Activated T-cell treated with anti-CD3 and anti-CD28 coated beads for 48 hours (primary cell): ENCODE data around the gene SEC22C.

Source experiments
- DNase-seq: peaks from one replicate; pipeline ENCODE4 v3.0.0-alpha.2; 2020; ENCODE audit warnings: low read depth

SEC22C gene

DNA sequence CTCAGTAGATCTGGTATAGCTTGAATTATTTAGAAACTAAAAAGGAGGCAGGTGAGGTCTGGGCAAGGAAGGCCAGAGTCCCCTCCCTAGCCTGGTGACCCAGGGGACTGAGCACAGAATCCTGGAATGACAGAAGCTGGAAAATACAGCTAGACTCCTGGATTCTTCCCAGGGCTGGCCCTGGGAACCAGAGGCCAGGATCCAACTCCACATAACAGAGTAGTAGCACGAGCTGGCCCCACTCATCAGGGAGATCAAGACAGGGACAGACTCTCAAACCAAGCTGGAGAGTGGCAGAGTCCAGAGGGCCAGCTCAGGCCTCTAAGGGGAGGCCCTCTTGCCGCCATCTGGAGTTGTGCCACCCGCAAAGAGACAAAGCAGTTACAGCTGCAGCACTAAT is 68.6 kb downstream of the SEC22C start:
- no peak for DNase-seq

DNA sequence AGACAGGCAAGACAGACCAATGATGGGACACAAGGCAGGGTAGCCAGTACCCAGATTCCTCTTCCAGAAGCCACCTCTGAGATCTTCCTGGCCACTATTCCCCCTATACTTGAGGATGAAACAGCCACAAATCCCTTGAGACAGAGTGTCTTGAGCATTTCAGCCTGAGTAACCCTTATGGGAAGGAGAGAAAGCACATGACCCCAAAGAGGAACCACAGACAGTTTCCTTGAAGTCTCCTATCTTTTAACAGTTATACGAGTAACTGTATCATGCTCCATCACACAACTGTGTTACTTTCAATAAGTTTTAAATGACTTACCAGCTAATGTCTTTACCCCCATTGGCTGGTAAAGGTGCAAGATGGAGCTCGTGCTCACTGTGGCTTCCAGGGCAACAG is 70.0 kb downstream of the SEC22C start:
- DNase-seq, result no peak

DNA sequence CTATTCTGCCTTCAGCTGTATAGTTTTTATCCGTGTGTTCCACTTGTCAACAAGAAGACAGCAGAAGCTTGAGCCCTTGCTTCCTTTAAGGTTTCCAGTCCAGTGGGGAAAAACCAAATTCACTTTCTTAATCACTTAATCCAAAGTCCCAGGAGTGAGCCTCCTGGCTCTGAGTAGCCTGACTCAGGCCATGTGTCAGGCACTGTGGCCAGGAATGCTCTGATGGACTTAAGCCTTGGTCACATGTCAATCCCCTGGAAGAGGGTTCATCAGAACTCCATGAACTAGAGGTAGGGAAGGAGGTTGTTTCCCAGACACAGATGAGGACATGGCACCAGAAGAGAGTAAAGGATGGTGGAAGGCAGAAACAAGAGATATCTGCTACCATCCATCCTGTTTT is 70.6 kb downstream of the SEC22C start:
- no peak for DNase-seq

DNA sequence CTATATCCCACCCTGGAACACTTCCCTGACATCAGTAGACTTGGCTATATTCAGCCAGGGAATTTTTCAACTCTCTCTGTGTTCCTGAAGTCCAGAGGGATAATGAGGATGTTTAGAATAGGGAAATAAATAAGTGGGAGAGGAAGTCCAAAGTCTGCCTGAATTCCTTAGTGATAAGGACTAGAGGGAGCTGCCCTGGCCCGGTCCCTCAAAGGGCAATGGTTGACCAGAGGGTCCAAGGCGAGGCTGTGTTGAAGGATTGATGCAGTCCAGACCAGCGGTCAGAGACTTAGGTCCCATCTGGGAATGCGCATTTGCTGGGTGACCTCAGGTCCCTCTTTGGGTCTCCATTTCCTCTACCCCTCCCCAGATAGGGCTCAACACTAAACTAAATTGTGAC is 71.4 kb downstream of the SEC22C start:
- no peak for DNase-seq

DNA sequence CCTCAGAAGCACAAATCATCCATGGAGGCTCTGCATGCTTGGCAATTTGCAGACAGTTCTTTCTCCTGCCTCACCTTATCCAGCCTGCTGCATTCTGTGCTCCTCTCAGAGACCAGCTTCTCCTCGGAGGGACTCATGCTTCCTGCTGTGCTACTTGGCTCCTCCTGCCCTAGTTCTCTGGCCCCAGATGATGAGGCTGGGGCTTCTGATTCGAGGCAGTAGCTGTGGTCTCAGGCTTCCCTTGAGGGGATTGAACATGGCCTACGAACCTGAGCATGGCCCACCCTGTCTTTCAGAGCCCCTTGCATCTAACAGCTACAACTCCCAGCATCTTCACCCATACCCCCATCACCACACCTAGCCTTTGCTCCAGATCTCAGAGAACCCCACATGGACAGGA is 72.7 kb downstream of the SEC22C start:
- no peak for DNase-seq

DNA sequence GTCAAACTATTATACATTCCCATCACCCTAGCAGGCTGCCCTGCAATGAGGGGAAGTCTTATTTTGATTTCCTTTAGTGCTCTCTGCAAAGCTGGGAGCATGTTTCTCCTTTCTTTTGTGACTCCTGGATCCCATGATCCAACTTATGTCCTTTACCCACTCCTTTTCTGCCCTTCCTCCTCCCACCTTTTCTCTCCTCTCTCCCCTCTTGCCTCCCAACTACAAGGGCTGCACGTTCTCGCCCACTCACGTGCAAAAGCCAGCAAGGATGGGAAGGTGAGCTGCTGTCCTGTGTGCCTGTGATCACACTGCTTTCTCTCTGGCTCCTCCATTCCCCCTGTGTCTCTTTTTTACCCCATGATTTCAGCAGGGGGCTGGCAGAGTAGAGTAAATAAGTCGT is 73.2 kb downstream of the SEC22C start:
- DNase-seq, result no peak

DNA sequence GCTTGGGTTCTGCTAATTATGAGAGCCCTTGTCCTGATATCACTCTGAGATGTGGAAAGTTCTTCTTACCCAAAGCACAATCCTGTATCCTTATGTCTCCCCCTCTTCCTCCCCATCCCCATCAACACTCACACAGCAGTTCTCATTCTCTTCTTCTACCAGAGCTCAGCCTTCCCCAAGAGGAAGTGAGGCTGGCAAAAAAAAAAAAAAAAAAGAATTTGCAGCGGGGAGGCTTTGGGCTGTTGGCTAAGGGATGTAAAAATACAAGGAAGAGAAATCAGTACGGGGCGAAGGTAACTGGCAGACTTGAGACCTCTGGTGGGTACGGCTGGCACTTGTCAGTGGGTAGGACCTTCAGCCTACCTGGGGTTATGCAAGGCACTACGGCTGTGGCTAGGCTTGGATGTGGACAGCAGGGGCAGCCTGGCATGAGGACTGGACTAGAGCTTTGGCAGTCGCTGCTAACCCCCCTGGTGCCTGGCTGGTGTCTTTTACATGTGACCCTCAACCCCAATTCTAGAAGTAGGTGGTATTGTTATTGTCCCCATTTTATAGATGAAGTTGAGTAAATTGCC is 73.9 kb downstream of the SEC22C start:
- no peak for DNase-seq

DNA sequence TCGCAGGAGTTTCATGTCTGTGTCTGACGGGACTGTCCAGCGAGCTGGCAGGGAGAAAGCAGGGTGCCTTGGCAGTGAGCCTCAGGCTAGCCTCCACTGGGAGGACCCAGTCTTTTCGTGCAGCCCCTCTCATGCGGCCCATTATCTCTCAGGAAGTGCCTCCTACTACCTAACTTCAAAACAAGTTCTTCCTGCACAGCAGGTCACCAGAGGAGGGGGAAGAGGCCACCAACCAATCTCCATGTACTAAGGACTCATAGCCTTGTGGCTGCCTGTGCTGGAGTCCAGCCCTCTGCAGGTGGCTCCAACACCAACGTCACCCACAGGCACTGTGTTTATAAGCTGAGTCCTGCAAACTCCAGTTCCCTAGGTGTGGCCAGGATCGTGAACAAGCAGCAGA is 74.5 kb downstream of the SEC22C start:
- DNase-seq, result no peak

DNA sequence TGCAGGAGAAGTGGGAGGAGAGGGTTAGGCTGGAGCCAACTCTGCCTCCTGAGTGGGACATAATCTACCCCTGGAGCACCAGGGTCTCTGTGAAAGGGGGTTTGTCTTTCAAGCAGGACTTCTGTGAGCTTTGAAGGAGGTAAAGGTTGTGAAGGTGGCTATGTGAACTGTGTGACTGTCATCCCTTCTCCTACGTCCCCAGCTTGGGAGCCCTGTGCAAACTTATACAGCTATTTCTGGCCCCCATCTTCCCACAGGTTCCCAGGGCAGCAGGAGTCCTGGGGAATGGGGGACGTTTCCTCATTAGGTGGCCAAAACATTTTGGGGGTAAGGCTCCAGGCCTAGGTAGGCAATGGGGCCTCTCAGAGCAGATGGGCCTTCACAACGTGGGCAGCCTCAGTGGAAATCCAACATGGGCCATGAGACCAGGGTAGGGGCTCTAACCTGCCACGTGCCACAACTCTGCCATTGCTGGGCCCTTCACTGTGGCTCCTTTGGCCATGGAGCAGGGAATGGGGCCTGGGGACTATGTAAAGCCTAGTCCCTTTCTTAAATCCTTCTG is 75.8 kb downstream of the SEC22C start:
- no peak for DNase-seq

DNA sequence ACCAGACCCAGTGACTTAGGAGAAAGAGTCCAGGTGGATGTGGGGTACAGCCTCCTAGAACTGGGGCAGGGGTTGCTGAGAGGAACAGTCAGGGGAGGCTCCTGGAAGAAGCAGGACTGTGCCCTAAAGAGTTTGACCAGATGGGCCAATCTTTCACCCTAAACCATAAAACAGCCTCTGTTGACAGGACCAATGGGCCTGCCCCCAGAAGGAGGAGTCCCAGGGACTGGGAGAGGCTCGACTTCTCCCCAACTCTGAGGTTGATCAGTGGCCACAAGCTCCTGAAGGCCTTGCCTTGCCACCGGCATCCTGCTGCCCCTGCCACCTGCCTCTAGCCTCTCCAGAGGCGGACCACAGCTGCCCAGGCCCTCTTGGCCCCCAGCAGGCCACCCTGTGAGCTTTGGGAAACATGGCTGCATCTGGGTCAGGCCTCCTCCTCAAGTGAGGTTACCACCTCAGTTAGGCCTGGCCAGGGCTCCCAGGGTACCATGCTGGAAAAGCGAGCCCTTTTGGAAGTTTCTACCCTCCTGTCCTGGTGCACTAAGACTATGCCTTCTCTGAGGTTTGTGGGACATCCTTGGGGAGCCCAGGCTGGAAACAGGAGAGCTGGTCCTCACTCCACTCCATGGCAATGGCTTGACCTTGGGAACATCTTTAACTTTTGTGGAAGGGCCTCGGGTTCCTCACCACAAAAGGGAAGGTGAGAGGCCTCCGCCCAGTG is 76.5 kb downstream of the SEC22C start:
- DNase-seq, result no peak

DNA sequence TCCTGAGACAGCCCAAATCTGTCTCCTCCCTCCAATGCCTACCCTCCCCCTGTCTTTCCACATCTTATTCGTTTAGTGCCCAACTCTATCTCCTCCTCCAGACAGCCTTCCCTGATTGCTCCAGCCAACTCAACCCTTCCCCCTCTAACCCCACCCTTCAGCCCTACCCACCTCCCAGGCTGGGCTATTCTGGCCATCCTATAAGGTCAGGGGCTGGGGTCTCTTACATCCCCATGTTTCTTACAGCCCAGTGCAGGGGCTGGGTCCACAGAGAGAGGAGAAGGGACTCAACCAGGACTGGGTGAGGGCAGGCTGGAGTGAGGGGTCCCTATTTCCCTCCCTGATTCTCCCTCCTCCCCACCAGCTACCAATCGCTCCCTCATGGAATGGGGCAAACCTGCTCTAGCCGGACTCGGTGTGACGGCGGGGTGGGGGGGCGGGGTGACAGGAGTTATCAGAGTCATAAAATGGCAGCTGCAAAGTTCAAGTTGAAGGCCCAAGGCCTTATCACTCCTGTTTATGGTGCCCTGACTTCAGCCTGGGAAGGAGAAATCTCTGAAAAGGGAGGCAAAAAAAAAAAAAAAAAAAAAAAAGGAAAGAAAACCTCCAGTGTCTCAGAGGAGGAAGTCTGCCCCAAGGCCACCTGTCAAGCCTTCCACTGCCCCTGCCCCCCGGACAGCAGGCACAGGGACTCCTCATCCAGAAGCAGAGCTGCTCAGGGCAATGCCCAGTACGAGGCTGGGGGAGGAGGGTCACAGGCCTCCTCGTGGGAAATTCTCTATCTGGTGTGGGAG is 77.2 kb downstream of the SEC22C start:
- no peak for DNase-seq

DNA sequence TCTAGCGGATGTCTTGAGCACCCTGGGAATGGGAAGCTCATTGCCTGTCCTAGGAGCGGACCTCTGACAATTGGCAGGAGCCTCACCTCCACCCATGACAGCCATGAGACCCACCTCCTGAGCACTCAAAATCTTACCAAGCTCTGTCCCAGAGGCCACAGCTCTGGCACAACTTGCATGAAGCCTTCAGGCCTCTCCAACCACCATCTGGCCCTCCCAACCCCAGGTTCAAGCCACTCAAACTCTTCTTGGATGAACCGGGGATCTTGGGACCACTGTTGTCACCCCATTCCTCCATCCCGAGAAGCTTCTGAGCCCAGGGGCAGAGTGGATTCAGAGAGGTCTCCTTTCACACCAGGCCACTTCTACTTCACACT is 77.8 kb downstream of the SEC22C start:
- no peak for DNase-seq

DNA sequence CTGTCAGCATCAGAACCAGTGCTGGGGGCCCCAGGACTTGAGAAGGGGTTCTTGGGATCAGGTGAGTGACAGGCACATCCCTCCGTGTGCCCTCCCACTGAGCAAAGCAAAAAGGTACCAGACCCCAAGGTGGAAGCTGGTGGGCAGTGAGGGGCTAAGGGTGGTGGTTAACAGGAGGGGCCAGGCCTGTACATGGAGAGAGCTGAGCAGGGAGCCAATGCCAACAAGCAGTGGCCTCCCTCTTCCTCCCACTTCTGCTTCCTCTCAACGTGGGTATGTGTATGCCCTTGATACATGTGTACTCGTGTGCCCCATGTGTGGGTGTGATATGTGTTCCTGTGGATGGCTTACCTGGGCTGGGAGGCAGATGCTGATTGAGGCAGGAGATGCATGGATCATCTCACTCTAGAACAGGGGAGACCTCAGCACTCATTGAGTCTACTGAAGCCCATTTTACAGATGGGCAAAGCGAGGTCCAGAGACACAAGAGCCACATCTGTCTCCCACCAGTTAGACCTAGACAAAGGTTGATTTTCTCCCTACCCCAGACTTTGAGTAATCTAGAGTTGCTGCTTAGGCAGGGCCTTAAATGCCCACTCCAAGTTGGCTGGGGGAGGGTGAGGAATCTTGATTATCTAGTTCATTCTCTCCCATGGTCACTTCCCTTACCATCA is 78.4 kb downstream of the SEC22C start:
- no peak for DNase-seq

DNA sequence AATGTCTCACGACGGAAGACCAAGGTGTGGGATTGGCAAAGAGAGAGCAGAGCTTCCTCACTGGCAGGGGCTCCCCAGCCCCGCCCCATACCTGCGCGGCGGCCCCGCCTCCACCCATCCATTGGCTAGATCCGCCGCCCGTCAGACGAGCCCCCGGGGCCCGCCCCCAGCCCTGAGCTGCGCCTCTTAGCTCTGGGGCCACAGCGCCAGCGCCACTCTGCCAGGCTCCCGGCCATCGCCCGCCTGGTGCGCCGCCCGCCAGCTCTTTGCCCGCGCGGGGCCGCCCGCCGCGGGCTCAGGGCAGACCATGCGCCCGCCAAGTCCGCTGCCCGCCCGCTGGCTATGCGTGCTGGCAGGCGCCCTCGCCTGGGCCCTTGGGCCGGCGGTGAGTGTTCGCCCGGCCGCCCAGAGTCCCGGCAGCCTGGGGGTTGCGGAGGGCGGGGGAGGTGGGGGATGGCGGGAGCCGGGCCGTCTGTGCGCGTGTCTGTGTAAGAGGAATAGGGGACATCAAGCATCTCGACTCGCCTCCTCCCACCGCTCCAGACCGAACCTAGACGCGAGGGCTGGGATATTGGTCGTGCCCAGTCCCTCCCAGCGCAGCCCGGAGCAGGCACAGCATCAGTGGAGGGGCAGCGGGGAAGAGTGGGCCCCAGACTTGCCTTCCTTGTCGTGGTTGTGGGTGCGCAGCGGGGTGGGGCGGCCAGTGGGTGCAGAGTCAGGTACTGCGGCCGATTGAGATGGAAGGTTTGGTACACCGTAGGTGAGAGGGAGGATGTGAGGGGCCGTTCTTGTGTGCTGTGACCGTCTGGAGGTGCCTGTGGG is 79.1 kb downstream of the SEC22C start, which contains the start of gene VIPR1:
TSS of gene VIPR1 (plus strand) at position 215 of the 822 bp plus-strand sequence. CDS start at position 308, 93 bp downstream.
- peak; percentile 90 for DNase-seq

DNA sequence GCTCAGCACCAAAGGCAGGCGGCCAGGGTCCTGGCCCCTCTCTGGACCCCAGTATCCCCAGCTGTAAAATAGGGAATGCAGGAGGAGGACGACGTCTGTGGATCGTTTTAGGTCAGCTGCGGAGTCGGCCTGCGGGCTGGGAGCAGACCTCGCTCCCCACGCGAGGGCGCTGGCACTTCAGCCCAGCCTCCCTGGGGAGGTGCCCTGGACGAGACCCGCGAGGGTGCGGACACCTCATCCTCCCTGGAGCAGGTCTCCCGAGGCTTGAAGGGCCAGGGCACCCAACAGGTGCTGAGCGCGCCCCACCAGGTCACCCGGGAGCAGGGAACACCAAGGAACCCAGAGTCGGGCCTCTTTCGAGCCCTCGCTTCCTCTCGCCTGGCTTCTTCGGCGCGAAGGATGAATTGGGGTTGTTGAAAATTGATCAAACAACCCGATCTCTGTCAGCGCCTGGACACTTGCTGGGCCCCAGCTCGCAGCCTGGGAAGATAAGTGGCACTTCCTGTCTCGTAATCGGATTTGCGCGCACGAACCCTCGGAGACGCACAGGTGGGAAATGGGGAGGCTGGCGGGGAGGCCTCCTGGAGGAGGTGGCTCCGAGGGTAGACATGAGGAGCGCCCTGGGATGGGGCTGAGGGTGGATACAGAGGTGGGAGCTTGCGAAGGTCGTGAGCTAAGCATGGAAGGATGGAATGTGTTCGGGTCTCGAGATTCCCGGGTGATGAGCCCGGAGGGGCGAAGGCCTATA is 79.9 kb downstream of the SEC22C start:
- peak; percentile 61 for DNase-seq

DNA sequence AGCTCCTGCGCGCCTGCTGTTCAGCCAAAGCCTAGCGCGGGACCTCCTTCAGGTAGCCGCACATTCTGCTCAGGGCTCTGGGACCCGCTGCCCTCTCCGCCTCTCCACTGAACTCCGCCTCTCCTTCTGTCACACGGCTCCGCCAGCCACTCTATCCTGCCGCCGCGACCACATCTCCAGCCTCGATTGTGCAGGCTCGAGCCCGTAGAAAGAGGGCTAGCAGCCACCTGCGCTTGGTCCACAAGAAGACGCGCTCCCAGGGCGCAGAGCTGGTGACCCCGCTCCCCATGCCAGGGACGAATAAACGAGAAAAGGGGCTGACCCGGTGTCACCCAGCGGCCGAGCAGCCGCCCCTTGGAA is 80.5 kb downstream of the SEC22C start:
- DNase-seq, result no peak

DNA sequence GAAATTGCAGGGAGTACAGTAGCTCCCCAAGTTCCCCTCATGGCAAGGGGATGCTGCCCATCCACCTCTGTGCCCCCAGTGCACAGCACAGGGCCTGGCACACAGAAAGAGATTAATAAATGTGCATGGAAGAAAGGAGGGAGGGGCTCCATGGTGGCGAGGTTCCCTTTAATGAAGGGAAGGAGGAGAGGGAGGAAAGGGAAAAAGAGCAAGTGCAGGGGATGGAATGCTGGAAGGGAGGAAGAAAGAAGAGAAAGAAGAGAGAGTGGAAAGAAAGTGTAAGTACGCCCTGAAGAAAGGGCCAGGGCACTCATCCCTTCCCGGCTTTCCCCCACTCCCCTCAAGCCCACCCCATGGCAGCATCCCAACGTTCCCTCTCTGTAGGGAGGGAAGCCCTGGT is 80.9 kb downstream of the SEC22C start:
- no peak for DNase-seq

DNA sequence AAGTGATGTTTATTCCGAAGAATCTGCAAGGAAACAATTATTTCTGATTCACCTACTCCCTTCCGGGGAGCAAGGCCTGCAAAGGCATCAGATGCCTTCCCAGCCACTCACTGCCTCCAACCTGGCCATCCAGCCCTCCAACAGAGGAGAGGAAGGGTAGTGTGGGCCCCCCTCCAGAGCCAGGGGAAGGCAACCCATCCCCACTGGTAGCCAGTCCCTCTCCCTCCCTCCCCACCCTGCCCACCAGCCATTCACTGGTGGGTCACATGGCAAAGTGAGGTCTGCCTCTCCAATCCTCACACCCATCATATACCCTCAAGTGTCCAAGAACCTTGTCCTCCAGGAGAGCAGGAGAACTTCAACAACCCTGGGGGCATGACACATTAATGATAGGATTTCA is 81.7 kb downstream of the SEC22C start:
- no peak for DNase-seq

DNA sequence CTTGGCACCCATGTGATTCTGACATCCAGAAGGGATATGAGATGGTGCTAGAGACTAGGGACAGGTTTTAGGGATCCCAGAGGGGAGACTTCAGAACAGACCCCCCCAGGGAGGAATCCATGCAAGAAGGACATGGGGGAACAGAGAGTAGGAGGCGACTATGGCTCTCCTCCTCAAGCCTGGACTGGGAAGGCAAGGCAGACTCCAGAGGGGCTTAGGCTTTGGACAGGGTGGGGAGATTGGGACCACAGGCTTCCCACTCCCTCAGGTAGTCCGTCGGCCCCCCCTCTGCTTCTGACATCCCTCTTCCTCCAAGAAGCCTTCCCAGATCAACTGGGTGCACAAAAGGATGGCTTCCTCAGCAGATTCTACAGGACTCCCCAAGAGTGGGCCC is 82.3 kb downstream of the SEC22C start:
- DNase-seq, result no peak

DNA sequence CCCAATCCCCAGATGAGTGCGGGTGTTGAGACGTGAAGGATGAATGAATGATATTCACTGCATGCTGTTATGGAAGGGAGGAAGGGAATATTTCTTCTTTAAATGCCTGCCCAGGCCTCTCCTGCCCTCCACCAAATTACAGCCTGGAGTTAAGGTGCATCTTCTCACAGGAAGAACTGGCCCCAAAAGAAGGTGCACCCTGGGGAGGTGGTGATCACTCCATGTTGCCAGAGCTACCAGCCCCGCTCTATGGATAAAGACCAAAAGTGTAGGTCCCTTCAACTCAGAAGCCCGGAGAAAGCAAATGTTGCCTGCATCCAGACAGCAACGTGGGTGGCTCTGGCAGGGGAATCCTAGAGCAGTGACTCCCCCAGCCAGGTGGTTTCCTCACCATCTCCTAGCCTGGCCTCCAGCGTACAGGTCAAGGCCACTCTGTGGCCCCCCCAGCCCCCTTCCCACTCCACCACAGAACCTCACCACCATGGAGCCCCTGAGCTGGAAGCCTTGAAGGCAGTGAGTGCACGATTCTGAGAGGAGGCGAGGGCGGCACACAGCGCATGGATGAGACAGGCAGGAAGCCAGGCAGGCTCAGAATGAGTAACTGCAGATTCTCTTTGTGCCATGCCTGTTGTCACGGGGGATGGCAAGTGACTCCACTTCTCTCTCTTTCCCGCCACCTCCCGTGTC is 82.8 kb downstream of the SEC22C start:
- DNase-seq, result peak; percentile 4
